Natural killer cell treated with Interleukin-12 subunit alpha and Interleukin-12 subunit beta and Interleukin-15 and Interleukin-18, amount 100 ng/mL, for 72 hours (primary cell): ENCODE measurements around the gene CRLF1. TPM values are rescaled to one million over a fixed set of nuclear protein-coding genes. Genes with fewer than 3 reads are reported as not detected.

ENCODE experiments used
- ATAC-seq, 2 donors: fragments of 150-1000 bp; cut with Tn5 transposase in 1 of 2; sonication (Bioruptor Pico), chemical (Tn5 transposase) in 1 of 2; 2 replicates each; pipeline ENCODE4 v1.10.0; 2021
- DNase-seq: peaks from one replicate; pipeline ENCODE4 v3.0.0; 2022; ENCODE audit warnings: low spot score
- H3K27ac Mint-ChIP-seq, 2 donors: 1 replicate in 1 of 2; 2 replicates in 1 of 2; pipeline ENCODE4 v1.8.0; 2022; ENCODE audit warnings: mixed read lengths in 2 of 2, mild to moderate bottlenecking in 1 of 2, moderate library complexity in 1 of 2
- H3K27me3 Mint-ChIP-seq, 2 donors: 1 replicate in 1 of 2; 2 replicates in 1 of 2; pipeline ENCODE4 v1.8.0; 2022; ENCODE audit warnings: mixed read lengths in 2 of 2
- H3K36me3 Mint-ChIP-seq: one replicate; pipeline ENCODE4 v1.8.0; 2022; ENCODE audit warnings: mixed read lengths
- H3K4me1 Mint-ChIP-seq, 2 donors: 1 replicate in 1 of 2; 2 replicates in 1 of 2; pipeline ENCODE4 v1.8.0; 2022; ENCODE audit warnings: low read depth in 2 of 2, mixed read lengths in 2 of 2, mild to moderate bottlenecking in 1 of 2
- H3K4me3 Mint-ChIP-seq: one replicate; pipeline ENCODE4 v1.8.0; 2022; ENCODE audit warnings: mixed read lengths
- H3K9me3 Mint-ChIP-seq: 2 replicates; pipeline ENCODE4 v1.8.0; 2022; ENCODE audit warnings: mixed read lengths
- total RNA-seq, 2 donors: library from RNA; stranded (reverse); gene quantifications; one replicate each; pipeline ENCODE4 v1.2.3, GENCODE V29; 2022

The CRLF1 gene
- total RNA-seq, 2 donors from 2014 or later: not detected

GRCh38 chr19:18587962-18588610, 18.5 kb downstream of the CRLF1 start:
- DNase-seq (no peak), ATAC-seq (peak in 1 of 2 donors; percentile 0)
- peak overlapping the region; percentile 94 to 96 for H3K27ac Mint-ChIP-seq
- no peaks in the 10 kb centered on the region for H3K9me3 Mint-ChIP-seq
- H3K4me1 Mint-ChIP-seq: peaks cover 22 to 27% of the 10 kb centered on the region in 2 donors
- no peaks in the 10 kb centered on the region for H3K27me3 Mint-ChIP-seq
- peak overlapping the region; percentile 96 for H3K4me3 Mint-ChIP-seq
- no peaks in the 10 kb centered on the region for H3K36me3 Mint-ChIP-seq

GRCh38 chr19:18587561-18587960, 19.0 kb downstream of the CRLF1 start:
- Mint-ChIP-seq H3K4me1 (peaks cover 22 to 27% of the 10 kb centered on the region in 2 donors), H3K36me3 (no peaks in the 10 kb centered on the region), H3K4me3 (peak overlapping the region; percentile 96), H3K27ac (peak overlapping the region; percentile 94 to 96), H3K9me3 (no peaks in the 10 kb centered on the region), H3K27me3 (no peaks in the 10 kb centered on the region)
- ATAC-seq (no peak), DNase-seq (no peak)

GRCh38 chr19:18586306-18586705, 20.3 kb downstream of the CRLF1 start:
- H3K36me3 Mint-ChIP-seq: no peaks in the 10 kb centered on the region
- H3K4me3 Mint-ChIP-seq: no peak overlapping the region
- no peaks in the 10 kb centered on the region for H3K9me3 Mint-ChIP-seq
- no peak for ATAC-seq
- H3K4me1 Mint-ChIP-seq: peaks cover 22 to 27% of the 10 kb centered on the region in 2 donors
- no peaks in the 10 kb centered on the region for H3K27me3 Mint-ChIP-seq
- no peak overlapping the region for H3K27ac Mint-ChIP-seq
- DNase-seq: no peak

- peak; percentile 8 for DNase-seq
- H3K4me1 Mint-ChIP-seq: peaks cover 2 to 3% of the 10 kb centered on the region in 2 donors
- H3K36me3 Mint-ChIP-seq: no peaks in the 10 kb centered on the region
- H3K9me3 Mint-ChIP-seq: no peaks in the 10 kb centered on the region
- no peak overlapping the region for H3K27ac Mint-ChIP-seq
- no peak for ATAC-seq
- no peaks in the 10 kb centered on the region for H3K27me3 Mint-ChIP-seq
- H3K4me3 Mint-ChIP-seq: no peak overlapping the region
Measured at GRCh38 chr19:18580311-18580710, 26.3 kb downstream of the CRLF1 start.

GRCh38 chr19:18577365-18577914, 29.2 kb downstream of the CRLF1 start:
- Mint-ChIP-seq H3K27ac (no peak overlapping the region), H3K36me3 (peaks cover 6% of the 10 kb centered on the region), H3K9me3 (no peaks in the 10 kb centered on the region), H3K4me3 (no peak overlapping the region), H3K27me3 (no peaks in the 10 kb centered on the region), H3K4me1 (peaks cover 10 to 18% of the 10 kb centered on the region in 2 donors)
- DNase-seq (peak; percentile 23), ATAC-seq (no peak)

GRCh38 chr19:18576383-18576782, 30.2 kb downstream of the CRLF1 start:
- DNase-seq: no peak
- H3K27ac Mint-ChIP-seq: no peak overlapping the region
- ATAC-seq: no peak
- H3K4me3 Mint-ChIP-seq: no peak overlapping the region
- H3K4me1 Mint-ChIP-seq: peaks cover 16 to 26% of the 10 kb centered on the region in 2 donors
- no peaks in the 10 kb centered on the region for H3K9me3 Mint-ChIP-seq
- H3K27me3 Mint-ChIP-seq: no peaks in the 10 kb centered on the region
- H3K36me3 Mint-ChIP-seq: peaks cover 8% of the 10 kb centered on the region

- Mint-ChIP-seq H3K4me1 (peaks cover 19 to 29% of the 10 kb centered on the region in 2 donors), H3K27ac (no peak overlapping the region), H3K27me3 (no peaks in the 10 kb centered on the region), H3K4me3 (peak overlapping the region; percentile 15), H3K9me3 (no peaks in the 10 kb centered on the region), H3K36me3 (peaks cover 8% of the 10 kb centered on the region)
- DNase-seq (no peak), ATAC-seq (no peak)
Measured at GRCh38 chr19:18574691-18575291, 31.8 kb downstream of the CRLF1 start.

- H3K4me1 Mint-ChIP-seq: peaks cover 19 to 29% of the 10 kb centered on the region in 2 donors
- peaks cover 8% of the 10 kb centered on the region for H3K36me3 Mint-ChIP-seq
- no peaks in the 10 kb centered on the region for H3K27me3 Mint-ChIP-seq
- H3K4me3 Mint-ChIP-seq: peak within 1 kb of the TSS; percentile 98
- ATAC-seq (peak; percentile 96 to 98), DNase-seq (peak; percentile 99)
- no peaks in the 10 kb centered on the region for H3K9me3 Mint-ChIP-seq
- peak within 1 kb of the TSS; percentile 87 to 91 for H3K27ac Mint-ChIP-seq
Measured at GRCh38 chr19:18571564-18572344, 34.8 kb downstream of the CRLF1 start, which contains the start of gene UBA52. Gene UBA52, plus strand, starts transcription at chr19:18571857. Its CDS starts 1,444 bp downstream, at chr19:18573301.

GRCh38 chr19:18568367-18568766, 38.2 kb downstream of the CRLF1 start:
- ATAC-seq (no peak), DNase-seq (no peak)
- H3K4me3 Mint-ChIP-seq: no peak overlapping the region
- no peak overlapping the region for H3K27ac Mint-ChIP-seq
- no peaks in the 10 kb centered on the region for H3K9me3 Mint-ChIP-seq
- peaks cover 19 to 20% of the 10 kb centered on the region in 2 donors for H3K4me1 Mint-ChIP-seq
- peaks cover 8% of the 10 kb centered on the region for H3K36me3 Mint-ChIP-seq
- no peaks in the 10 kb centered on the region for H3K27me3 Mint-ChIP-seq

GRCh38 chr19:18566953-18567352, 39.6 kb downstream of the CRLF1 start:
- DNase-seq (no peak), ATAC-seq (no peak)
- Mint-ChIP-seq H3K27ac (no peak overlapping the region), H3K4me1 (peaks cover 6 to 8% of the 10 kb centered on the region in 2 donors), H3K9me3 (no peaks in the 10 kb centered on the region), H3K27me3 (no peaks in the 10 kb centered on the region), H3K4me3 (no peak overlapping the region), H3K36me3 (no peaks in the 10 kb centered on the region)

GRCh38 chr19:18562086-18562485, 44.5 kb downstream of the CRLF1 start:
- H3K27me3 Mint-ChIP-seq: no peaks in the 10 kb centered on the region
- H3K9me3 Mint-ChIP-seq: no peaks in the 10 kb centered on the region
- peak; percentile 12 for DNase-seq
- H3K4me1 Mint-ChIP-seq: peaks cover 11 to 14% of the 10 kb centered on the region in 2 donors
- no peak overlapping the region for H3K4me3 Mint-ChIP-seq
- peak overlapping the region in 1 of 2 donors; percentile 50 for H3K27ac Mint-ChIP-seq
- no peak for ATAC-seq
- no peaks in the 10 kb centered on the region for H3K36me3 Mint-ChIP-seq

- Mint-ChIP-seq H3K4me3 (peak overlapping the region; percentile 87), H3K27ac (peak overlapping the region; percentile 81 to 97), H3K27me3 (no peaks in the 10 kb centered on the region), H3K9me3 (no peaks in the 10 kb centered on the region), H3K36me3 (no peaks in the 10 kb centered on the region), H3K4me1 (peaks cover 11 to 14% of the 10 kb centered on the region in 2 donors)
- ATAC-seq (no peak), DNase-seq (no peak)
Measured at GRCh38 chr19:18559685-18560084, 46.9 kb downstream of the CRLF1 start.

GRCh38 chr19:18558604-18559003, 48.0 kb downstream of the CRLF1 start:
- Mint-ChIP-seq H3K4me1 (peaks cover 11 to 14% of the 10 kb centered on the region in 2 donors), H3K27me3 (no peaks in the 10 kb centered on the region), H3K4me3 (peak overlapping the region; percentile 87), H3K9me3 (no peaks in the 10 kb centered on the region), H3K27ac (peak overlapping the region; percentile 81 to 97), H3K36me3 (no peaks in the 10 kb centered on the region)
- ATAC-seq (no peak), DNase-seq (peak; percentile 44)
